Esophagus squamous epithelium (tissue), 5 donors: Measurements from ENCODE around the gene CTNNA2. TPM values are rescaled to one million over a fixed set of nuclear protein-coding genes. Genes with fewer than 3 reads are reported as not detected.

ENCODE experiments used
- DNase-seq: peaks from one replicate; lab custom pipeline; 2025; lab: John Stamatoyannopoulos, UW
- H3K27ac ChIP-seq, 4 donors: fragments of 200-600 bp; sonication (generic); one replicate each; pipeline ENCODE4 v1.5.1; 2016 to 2019; ENCODE audit warnings: mild to moderate bottlenecking in 1 of 4
- H3K27me3 ChIP-seq, 4 donors: fragments of 200-600 bp; sonication (generic); 1 replicate in 3 of 4; 2 replicates in 1 of 4; pipeline versions ENCODE4 v1.5.1 to v1.6.0; 2017 to 2021; ENCODE audit warnings: antibody characterized with exemption in 1 of 4
- H3K36me3 ChIP-seq, 3 donors: fragments of 200-600 bp; sonication (generic); one replicate each; pipeline ENCODE4 v1.5.1; 2016 to 2019
- H3K4me1 ChIP-seq, 3 donors: fragments of 200-600 bp; sonication (generic); one replicate each; pipeline ENCODE4 v1.5.1; 2017 to 2019
- H3K4me3 ChIP-seq, 4 donors: fragments of 200-600 bp; sonication (generic); 1 replicate in 3 of 4; 2 replicates in 1 of 4; pipeline ENCODE4 v1.5.1; 2016 to 2019; ENCODE audit warnings: mild to moderate bottlenecking in 2 of 4, moderate library complexity in 1 of 4
- H3K9me3 ChIP-seq, 3 donors: fragments of 200-600 bp; sonication (generic); one replicate each; pipeline ENCODE4 v1.5.1; 2016 to 2019
- CTCF ChIP-seq, 6 experiments: fragments of 450-650 bp in 4 of 6; fragments of 200-600 bp in 2 of 6; sonication (generic) in 2 of 6; IDR thresholded peaks; one replicate each; pipeline ENCODE4 v1.5.1; 2016 to 2019; ENCODE audit warnings: antibody characterized with exemption in 6 of 6, mild to moderate bottlenecking in 4 of 6, moderate library complexity in 4 of 6
- POLR2A ChIP-seq, 4 donors: fragments of 450-650 bp; IDR thresholded peaks; one replicate each; pipeline ENCODE4 v1.6.1; 2017; ENCODE audit warnings: antibody characterized with exemption in 4 of 4, mild to moderate bottlenecking in 4 of 4, moderate library complexity in 3 of 4
- WGBS, 2 donors: methylation state at CpG; one replicate each; pipeline ENCODE4 v1.1.5; 2018; 5-methylcytosine and 5-hydroxymethylcytosine counted together
- intact Hi-C: fragments of 100-400 bp; cut with DNase I; formaldehyde crosslinking; loops from one replicate; pipeline ENCODE4 v1.15.0; 2022
- total RNA-seq, 4 donors: library from RNA; depleted of rRNA; stranded (reverse); fragments of >200 nt; gene quantifications; one replicate each; pipeline ENCODE4 v1.1.0, GENCODE V29; 2016
- donor health status: DM: yes; HTN: yes; CAD: no.

Gene CTNNA2
- total RNA-seq, 4 donors from 2014 or later = not detected

GRCh38 chr2:80205498-80205897, 692.6 kb downstream of the CTNNA2 start:
- Histone ChIP-seq H3K27ac (no peak overlapping the region), H3K4me1 (no peaks in the 10 kb centered on the region), H3K36me3 (no peaks in the 10 kb centered on the region), H3K9me3 (peaks cover 0 to 12% (median 0%) of the 10 kb centered on the region in 3 donors), H3K27me3 (no peaks in the 10 kb centered on the region), H3K4me3 (no peak overlapping the region)
- TF ChIP-seq CTCF (IDR thresholded peaks at IDR 0.05) (no peak), POLR2A (IDR thresholded peaks at IDR 0.05) (no peak)
- DNase-seq = no peak
- intact Hi-C loops = no loop called here
- 40 to 55% methylated on average over 2 of the region's 2 CpGs for WGBS, 2 donors

- Histone ChIP-seq H3K36me3 (no peaks in the 10 kb centered on the region), H3K27me3 (no peaks in the 10 kb centered on the region), H3K4me1 (no peaks in the 10 kb centered on the region), H3K4me3 (no peak overlapping the region), H3K9me3 (peaks cover 0 to 5% (median 0%) of the 10 kb centered on the region in 3 donors), H3K27ac (no peak overlapping the region)
- DNase-seq = no peak
- TF ChIP-seq CTCF (IDR thresholded peaks at IDR 0.05) (no peak), POLR2A (IDR thresholded peaks at IDR 0.05) (no peak)
- intact Hi-C loops = no loop called here
- 80 to 84% methylated on average over 5 of the region's 5 CpGs for WGBS, 2 donors
Measured at GRCh38 chr2:80209458-80209857, 696.6 kb downstream of the CTNNA2 start.

GRCh38 chr2:80217446-80217845, 704.6 kb downstream of the CTNNA2 start:
- Histone ChIP-seq H3K36me3 (no peaks in the 10 kb centered on the region), H3K4me3 (no peak overlapping the region), H3K4me1 (no peaks in the 10 kb centered on the region), H3K27ac (no peak overlapping the region), H3K27me3 (no peaks in the 10 kb centered on the region), H3K9me3 (peaks cover 0 to 21% (median 0%) of the 10 kb centered on the region in 3 donors)
- no peak for DNase-seq
- intact Hi-C loops = no loop called here
- no peak for TF ChIP-seq CTCF (IDR thresholded peaks at IDR 0.05)
- no peak for TF ChIP-seq POLR2A (IDR thresholded peaks at IDR 0.05)

- peaks cover 0 to 5% (median 0%) of the 10 kb centered on the region in 3 donors for H3K9me3 ChIP-seq
- no peak overlapping the region for H3K27ac ChIP-seq
- no peak for DNase-seq
- no peaks in the 10 kb centered on the region for H3K4me1 ChIP-seq
- H3K27me3 ChIP-seq = no peaks in the 10 kb centered on the region
- intact Hi-C loops = no loop called here
- TF ChIP-seq POLR2A (IDR thresholded peaks at IDR 0.05) = no peak
- no peak for TF ChIP-seq CTCF (IDR thresholded peaks at IDR 0.05)
- no peaks in the 10 kb centered on the region for H3K36me3 ChIP-seq
- no peak overlapping the region for H3K4me3 ChIP-seq
- WGBS, 2 donors = 74% methylated on average over 2 of the region's 2 CpGs
Measured at GRCh38 chr2:80222644-80223043, 709.8 kb downstream of the CTNNA2 start.

GRCh38 chr2:80231421-80231820, 718.6 kb downstream of the CTNNA2 start:
- H3K4me3 ChIP-seq = no peak overlapping the region
- intact Hi-C loops = no loop called here
- no peaks in the 10 kb centered on the region for H3K27me3 ChIP-seq
- H3K27ac ChIP-seq = no peak overlapping the region
- WGBS, 2 donors = 11 to 26% methylated on average over 1 of the region's 1 CpG
- H3K9me3 ChIP-seq = no peaks in the 10 kb centered on the region
- DNase-seq = no peak
- no peak for TF ChIP-seq CTCF (IDR thresholded peaks at IDR 0.05)
- TF ChIP-seq POLR2A (IDR thresholded peaks at IDR 0.05) = no peak
- H3K4me1 ChIP-seq = no peaks in the 10 kb centered on the region
- no peaks in the 10 kb centered on the region for H3K36me3 ChIP-seq
